LoVo (cell line): ENCODE data around the gene GDE1.

Experiments
- DNase-seq: peaks from one replicate; pipeline ENCODE4 v3.0.0-alpha.2; 2016; ENCODE audit warnings: low spot score

GDE1 gene

DNA sequence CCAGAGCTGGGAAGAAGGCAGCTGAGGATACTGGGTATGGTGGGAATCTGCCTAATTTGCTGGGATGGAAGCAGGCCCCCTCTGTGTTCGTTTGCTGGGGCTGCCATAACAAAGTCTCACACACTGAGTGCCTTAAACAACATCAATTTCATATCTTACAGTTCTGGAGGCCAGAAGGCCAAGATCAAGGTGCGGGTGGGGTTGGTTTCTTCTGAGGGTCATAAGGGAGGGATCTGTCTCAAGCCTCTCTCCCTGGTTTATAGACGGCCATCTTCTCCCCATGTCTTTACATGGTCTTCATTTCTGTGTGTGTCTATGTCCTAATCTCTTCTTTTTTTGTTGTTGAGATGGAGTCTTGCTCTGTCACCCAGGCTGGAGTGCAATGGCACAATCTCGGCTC, 35.8 kb downstream of the GDE1 start:
- DNase-seq = no peak

DNA sequence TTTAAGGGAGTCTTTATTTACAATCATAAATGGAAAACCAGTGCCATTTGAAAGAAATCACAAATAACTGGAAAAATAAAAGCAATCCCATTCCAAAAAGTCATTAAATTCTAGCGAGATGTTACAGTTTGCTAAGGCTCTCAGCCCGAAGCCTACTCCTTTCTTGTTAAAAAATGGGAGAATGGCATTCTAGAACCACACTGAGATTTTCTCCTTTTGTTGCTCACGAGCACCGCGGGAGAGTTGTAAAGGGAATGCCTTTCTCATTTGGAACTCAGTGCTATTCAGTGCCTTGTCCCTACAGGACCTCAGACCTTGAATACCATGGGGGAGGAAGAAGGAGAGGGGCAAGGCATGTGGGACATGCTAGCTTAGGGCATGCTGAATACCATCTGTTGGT, 36.3 kb downstream of the GDE1 start:
- DNase-seq = no peak

DNA sequence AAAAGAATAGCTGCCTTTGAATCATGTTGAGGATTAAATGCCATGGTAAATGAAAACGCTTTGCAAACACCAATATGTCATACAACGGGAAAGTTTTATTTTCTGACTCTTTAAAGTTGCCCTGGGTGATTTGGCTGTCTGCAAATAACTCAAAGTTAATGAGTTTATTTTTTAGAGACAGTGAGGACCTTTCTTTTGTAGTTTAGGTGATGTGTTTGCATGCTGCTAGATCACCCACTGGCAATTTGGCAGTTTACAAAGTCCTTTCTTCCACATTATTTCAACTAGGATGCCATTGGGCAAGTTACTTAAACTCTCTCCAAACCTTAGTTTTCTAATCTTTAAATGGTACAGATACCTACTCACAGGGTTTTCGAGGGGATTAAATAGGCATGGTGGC, 37.8 kb downstream of the GDE1 start:
- no peak for DNase-seq

DNA sequence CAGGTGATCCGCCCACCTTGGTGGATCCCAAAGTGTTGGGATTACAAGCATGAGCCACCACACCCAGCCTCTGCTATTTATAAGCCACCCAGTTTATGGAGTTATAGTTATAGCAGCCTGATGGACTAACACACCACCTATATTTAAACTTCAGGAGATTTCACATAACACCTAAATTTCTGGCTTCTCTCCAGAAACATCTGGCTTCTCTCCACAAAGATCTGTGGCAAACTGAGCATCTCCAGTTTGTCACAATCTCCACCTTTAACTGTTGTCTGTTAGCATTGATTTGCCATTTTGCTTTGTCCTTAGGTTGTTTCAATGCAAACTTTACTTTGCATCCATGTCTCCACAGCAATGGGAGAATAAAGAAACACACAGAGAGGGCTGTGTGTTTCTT, 39.6 kb downstream of the GDE1 start:
- DNase-seq = no peak

DNA sequence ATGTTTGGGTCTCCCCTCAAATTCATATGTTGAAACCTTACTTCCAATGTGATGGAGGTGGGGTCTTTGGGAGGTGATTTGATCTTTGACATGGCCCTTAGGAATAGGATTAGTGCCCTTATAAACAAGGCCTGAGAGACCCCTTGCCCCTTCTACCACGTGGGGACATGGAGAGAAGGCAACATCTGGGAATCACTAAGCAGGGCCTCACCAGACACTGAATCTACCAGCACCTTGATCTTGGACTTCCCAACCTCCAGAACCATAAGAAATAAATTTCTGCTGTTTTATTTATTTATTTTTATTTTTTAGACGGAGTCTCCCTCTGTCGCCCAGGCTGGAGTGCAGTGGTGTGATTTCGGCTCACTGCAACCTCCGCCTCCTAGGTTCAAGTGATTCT, 40.1 kb downstream of the GDE1 start:
- no peak for DNase-seq

DNA sequence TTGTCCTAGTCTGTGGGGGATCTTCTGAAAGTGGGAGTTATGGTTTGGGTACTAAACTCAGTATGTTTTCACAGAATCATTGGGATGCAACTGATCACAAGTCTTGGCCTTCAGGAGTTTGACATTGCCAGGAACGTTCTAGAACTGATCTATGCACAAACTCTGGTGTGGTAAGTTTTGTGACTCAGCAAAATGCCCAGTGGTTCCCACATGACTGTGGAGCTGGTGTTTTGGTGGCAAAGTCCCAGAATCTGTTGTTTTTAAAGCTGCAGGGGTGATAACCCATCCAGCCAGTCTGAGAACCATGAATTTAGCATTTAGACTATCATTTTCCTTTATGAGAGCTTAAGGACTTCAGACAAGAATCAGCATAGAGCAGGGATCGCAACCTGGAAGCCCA, 40.6 kb downstream of the GDE1 start:
- no peak for DNase-seq

DNA sequence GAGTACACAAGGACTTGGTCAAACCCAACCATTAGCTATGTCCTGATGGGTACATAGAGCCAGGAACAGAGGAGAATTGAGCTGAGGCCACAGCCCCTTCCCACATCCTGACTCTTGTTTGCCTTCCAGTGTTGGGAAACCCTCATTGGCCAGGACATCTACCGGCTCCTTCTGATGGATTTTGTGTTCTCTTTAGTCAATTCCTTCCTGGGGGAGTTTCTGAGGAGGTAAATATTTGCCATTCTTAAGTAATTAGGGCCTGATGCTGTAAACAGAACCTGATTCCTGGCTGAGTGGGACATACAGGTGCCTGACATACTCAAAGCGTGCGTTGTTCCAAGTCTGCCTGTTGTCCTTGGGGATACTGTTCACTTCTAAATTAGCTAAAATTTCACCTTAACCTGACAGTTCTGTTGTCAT, 42.6 kb downstream of the GDE1 start:
- no peak for DNase-seq

DNA sequence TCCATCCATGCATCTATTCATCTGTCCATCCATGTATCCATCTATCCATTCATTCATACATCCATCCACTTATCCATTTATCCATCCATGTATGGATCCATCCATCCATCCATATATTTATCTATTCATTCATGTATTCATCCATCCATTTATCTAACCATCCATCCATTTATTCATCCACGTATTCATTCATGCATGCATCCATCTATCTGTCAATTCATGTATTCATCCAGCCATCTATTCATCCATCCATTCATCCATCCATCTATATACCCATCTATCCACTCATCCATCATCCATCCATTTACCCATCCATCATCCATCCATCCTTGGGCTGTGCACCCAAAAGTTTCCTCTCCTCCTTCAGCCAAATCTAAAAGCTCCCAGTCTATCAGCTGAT, 43.4 kb downstream of the GDE1 start:
- no peak for DNase-seq

DNA sequence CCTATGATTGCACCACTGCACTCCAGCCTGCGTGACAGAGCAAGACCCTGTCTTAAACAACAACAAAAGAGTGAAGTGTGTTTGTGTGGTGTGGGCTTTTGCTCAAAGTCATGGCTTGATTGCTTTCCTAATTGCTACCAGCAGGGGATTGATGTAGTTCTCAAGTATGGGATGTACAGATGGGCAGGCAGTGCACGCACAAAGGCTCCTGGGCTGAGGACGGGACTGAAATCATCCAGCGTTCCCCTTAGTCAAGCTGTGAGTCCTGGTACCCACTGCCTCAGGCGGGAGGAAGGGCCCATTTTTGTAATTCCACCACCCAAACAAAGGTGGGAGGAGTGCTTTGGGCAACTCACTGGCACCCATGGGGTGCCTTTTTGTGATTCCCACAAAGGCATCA, 47.3 kb downstream of the GDE1 start:
- DNase-seq = no peak

DNA sequence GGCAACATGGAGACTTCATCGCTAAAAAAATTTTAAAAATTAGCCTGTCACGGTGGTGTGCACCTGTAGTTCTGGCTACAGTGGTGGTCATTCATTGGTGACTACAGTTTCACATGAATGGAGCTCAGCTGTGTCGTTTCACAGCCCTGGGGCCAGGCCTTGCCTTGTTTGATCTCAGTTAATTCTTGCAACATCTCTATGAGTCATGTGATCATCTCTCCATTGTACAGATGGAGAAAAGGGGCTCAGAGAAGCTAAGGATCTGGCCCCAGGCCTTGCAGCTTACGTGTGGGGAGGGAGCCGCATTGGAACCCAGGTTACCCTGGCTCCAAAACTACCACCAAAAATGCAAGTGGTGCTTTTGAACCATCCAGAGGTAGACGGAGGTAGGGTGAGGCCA, 49.4 kb downstream of the GDE1 start:
- no peak for DNase-seq

DNA sequence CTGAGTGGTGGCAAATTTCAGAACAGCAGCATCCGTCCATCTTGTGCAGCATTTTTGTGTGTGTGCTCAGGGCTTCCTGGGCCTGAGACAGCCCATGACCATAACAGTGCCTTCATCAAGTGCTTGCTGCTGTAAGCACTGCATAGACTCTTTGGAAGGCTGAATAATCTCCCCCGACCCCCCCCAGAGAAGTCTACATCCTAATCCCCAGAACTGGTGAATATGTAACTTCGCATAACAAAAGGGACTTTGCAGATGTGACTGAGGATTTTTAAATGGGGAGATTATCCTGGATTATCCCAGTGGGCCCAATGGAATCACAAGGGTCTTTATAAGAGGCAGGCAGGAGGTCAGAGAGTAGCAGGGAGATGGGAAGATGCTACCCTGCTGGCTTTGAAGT, 53.6 kb downstream of the GDE1 start:
- no peak for DNase-seq

DNA sequence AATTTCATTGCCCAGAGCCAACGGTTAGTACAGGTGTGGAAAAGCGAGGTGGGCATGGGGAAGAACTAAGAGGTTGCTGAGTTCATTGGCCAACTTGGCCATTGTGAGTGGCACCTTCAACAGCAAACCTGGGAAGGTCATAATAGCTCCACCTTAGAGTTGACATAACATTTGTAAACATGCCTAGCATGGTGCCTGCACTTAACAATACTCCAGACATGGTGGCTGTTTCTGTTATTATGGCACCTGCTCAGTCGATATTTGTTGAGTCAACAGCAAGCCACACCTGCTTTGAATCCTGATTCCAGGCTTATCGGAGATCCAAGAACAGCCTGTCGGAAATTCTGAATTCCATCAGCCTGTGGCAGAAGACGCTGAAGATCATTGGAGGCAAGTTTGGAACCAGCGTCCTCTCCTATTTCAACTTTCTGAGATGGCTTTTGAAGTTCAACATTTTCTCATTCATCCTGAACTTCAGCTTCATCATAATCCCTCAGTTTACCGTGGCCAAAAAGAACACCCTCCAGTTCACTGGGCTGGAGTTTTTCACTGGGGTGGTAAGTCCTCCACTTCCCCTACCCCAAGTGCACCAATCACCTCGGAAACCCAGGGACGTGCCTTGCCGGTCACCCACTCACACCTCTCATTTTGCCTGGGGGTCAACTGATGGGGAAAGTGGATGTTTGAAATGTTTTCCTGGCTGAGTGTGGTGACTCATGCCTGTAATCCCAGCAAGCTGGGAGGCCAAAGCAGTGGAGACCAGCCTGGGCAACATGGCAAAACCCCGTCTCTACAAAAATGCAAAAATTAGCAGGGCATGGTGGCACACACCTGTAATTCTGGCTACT, 58.2 kb downstream of the GDE1 start:
- no peak for DNase-seq

DNA sequence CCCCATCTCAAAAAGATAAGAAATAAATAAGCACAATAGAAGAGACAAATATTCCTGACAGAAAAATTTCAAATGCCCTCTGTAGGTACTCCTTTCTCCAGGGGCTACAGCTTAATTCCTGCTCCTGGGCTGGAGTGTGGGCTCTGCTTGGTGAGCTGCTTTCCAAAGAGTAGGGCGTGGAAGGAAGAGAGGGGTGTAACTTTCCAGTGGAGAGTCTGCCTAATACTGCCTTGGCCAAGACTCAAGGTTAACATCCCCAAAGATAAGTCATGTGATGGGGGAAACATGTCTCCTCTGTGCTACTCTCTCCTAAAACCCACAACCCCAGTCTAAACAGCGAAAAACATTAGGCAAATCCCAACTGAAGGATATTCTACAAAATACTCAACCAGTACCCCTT, 61.5 kb downstream of the GDE1 start:
- DNase-seq = no peak

DNA sequence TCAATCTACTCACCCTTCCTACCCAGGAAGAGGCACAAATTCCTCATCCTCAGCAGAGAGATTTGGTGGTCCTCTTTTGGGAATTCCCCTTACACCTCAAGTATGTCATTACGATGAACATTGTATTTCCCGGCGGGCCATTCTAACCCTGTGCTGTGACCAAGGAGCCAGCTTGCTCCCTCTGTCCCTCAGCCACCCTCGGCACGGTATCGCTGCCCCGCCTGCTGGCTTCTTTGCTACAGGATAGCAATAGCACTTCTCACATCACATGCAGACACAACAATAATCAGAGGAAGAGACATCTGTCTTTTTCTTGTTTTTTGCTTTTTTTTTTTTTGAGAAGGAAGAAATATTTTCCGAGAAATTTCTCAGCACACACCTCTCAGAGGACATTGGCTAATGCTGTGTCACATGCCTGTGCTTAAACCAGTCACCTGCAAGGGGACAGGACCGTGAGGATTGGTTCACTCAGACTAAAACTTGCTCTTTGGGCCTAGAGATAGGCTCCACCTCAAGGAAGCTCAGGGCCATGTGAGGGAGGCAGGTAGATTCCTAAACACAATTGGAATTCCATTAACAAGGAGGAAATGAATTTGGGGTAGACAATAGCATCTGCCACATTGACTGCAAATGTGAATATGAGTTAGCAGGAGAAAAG, 63.0 kb downstream of the GDE1 start:
- DNase-seq = no peak
